ENCODE measurements around the gene POU2AF2.

Gene POU2AF2

DNA sequence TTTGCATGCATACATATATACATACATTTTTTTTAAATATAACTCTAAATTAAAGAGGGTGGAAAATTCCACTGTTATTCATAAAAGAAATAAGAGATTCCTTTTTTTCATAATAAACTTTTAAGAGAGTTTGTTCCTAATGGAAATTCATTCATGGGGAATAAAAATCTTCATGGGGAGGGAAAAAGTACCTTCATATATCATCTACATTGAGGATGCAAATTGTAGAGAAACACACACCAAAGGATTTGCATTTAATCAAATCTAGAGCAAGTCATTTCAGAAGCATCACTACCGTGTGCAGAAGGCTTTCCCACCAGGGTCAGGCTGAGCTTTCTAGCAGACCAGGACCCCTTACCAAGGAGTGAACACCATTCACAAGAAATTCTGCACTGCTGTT lies at the start of gene POU2AF2:
Gene POU2AF2, plus strand, starts transcription at position 301 of the 400 bp plus-strand sequence. CDS start 129 bp downstream, outside the sequence.
- TF ChIP-seq CTCF (IDR thresholded peaks at IDR 0.05; ENCODE audit: insufficient read depth, low read depth, low read length, missing control alignments), result no peak
- no peak for DNase-seq (ENCODE audit: low read depth)
- H3K4me3 ChIP-seq (ENCODE audit: low read length), result no peak within 1 kb of the TSS

DNA sequence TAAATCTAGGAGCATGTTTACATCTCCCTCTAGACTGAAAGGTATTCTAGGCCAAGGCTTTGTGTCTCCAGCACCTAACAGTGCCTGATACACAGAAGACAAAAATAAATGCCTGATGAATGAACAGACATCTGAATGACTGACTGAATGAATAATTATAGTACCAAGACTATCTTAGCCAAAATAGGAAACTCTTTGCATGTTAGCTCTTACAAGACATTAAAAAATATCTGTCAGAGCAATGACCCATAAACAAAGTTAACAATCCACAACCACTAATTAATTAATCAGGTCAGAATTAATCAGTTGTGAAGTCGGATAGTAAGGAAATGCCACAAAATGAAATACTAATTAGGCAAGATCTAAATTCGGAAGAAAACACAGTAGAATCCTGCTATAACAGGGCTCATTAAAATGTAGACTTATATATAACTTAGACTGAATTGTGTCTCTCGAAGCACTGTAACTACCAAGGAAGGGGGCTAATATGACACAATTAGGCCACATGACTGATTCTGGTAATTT lies 45.5 kb upstream of the POU2AF2 start:
- no peak overlapping the region for H3K4me3 ChIP-seq (ENCODE audit: low read length)
- no peak for DNase-seq (ENCODE audit: low read depth)
- TF ChIP-seq CTCF (IDR thresholded peaks at IDR 0.05; ENCODE audit: insufficient read depth, low read depth, low read length, missing control alignments), result no peak

DNA sequence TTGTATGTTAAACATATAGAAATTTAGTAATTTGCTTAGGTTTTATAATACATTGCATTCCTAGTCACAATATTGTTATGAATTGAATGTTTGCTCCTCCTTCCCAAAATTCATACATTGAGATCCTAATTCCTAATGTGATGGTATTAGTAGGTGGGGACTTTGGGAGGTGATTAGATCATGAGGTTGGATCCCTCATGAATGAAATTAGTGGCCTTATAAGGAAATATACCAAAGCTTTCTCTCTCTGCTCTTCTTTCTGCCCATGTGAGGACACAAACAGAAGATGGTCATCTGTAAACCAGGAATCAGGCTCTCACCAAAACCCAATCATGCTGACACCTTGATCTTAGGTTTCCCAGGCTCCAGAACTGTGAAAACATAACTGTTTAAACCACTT lies 41.3 kb upstream of the POU2AF2 start:
- H3K4me3 ChIP-seq (ENCODE audit: low read length), result no peak overlapping the region
- DNase-seq (ENCODE audit: low read depth), result no peak

GRCh38 chr11:111205632-111206385 lies 39.7 kb upstream of the POU2AF2 start:
- no peak overlapping the region for H3K4me3 ChIP-seq (ENCODE audit: low read length)
- no peak for TF ChIP-seq CTCF (IDR thresholded peaks at IDR 0.05; ENCODE audit: insufficient read depth, low read depth, low read length, missing control alignments)
- no peak for DNase-seq (ENCODE audit: low read depth)

More for the DNA sequence above, 41.3 kb upstream of the POU2AF2 start:
- TF ChIP-seq CTCF (IDR thresholded peaks at IDR 0.05; ENCODE audit: insufficient read depth, low read depth, low read length, missing control alignments), result no peak

DNA sequence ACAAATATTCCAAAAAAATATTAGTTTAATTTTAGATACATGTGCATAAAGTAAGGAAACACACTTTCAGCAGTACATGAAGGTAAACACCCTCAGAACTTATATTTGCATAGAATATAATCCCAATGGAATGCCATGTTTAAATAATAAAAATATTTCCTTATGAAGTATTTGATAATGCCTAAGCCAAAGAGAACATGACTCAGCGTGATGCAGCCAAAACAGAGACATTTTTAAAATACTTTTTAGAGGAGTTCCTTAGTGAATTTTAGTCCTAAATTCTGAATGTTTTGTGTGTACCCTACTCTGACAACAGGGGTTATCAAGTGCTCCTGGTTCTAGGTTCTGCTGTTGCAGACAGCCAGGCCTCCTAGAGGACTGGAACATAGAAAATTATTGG lies 39.1 kb upstream of the POU2AF2 start:
- TF ChIP-seq CTCF (IDR thresholded peaks at IDR 0.05; ENCODE audit: insufficient read depth, low read depth, low read length, missing control alignments), result no peak
- H3K4me3 ChIP-seq (ENCODE audit: low read length), result no peak overlapping the region
- peak; percentile 53 for DNase-seq (ENCODE audit: low read depth)

DNA sequence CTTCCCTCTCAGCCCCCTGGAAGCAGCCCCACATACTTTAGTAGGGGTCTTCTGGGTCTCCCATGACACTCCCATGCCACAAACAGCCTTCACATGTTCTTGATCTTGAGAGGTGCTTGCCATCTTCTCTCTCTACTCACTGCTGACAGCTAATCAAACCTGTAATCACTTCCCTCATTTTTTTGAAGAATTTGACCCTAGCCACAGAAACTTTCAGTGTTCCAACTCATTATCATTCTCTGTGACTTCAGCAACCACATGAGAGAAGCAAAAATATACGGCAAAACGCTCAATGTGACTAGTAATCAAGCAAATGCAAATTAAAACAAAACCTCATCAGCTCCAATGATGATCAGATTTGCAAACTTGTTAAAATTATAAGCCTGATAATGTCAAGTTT lies 38.3 kb upstream of the POU2AF2 start:
- no peak for TF ChIP-seq CTCF (IDR thresholded peaks at IDR 0.05; ENCODE audit: insufficient read depth, low read depth, low read length, missing control alignments)
- H3K4me3 ChIP-seq (ENCODE audit: low read length), result no peak overlapping the region
- no peak for DNase-seq (ENCODE audit: low read depth)

Measured in epithelial cell of esophagus (primary cell).